ENCODE results near the gene C6. TPM values are rescaled to one million over a fixed set of nuclear protein-coding genes. Genes with fewer than 3 reads are reported as not detected.

The C6 gene
- total RNA-seq, 1 donor from 2014 or later, result 0.20 TPM

DNA sequence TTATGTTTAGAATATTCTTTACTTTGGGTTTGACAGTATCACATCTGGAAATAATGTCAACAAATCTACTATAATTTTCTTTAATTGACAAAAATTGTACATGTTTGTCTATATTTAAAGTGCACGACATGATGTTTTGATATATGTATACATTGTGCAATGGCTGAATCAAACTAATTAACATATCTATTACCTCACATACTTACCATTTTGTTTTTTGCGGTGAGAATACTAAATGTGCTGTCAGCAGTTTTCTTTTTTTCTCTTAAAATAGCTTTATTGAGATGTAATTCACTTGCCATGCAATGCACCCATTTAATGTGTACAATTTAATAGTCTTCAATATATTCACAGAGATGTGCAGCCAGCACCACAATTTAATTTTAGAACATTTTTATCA lies 10.6 kb upstream of the C6 start:
- TF ChIP-seq, protein P1, sequence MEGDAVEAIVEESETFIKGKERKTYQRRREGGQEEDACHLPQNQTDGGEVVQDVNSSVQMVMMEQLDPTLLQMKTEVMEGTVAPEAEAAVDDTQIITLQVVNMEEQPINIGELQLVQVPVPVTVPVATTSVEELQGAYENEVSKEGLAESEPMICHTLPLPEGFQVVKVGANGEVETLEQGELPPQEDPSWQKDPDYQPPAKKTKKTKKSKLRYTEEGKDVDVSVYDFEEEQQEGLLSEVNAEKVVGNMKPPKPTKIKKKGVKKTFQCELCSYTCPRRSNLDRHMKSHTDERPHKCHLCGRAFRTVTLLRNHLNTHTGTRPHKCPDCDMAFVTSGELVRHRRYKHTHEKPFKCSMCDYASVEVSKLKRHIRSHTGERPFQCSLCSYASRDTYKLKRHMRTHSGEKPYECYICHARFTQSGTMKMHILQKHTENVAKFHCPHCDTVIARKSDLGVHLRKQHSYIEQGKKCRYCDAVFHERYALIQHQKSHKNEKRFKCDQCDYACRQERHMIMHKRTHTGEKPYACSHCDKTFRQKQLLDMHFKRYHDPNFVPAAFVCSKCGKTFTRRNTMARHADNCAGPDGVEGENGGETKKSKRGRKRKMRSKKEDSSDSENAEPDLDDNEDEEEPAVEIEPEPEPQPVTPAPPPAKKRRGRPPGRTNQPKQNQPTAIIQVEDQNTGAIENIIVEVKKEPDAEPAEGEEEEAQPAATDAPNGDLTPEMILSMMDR (IDR thresholded peaks at IDR 0.05; ENCODE audit: unreplicated experiment), result no peak
- Mint-ChIP-seq H3K9me3 (peaks cover 25% of the 10 kb centered on the region), H3K27me3 (ENCODE audit: low read depth) (no peaks in the 10 kb centered on the region), H3K27ac (no peak overlapping the region), H3K4me1 (no peaks in the 10 kb centered on the region), H3K4me3 (no peak overlapping the region), H3K36me3 (no peaks in the 10 kb centered on the region)
- no peak for DNase-seq (ENCODE audit: low spot score in 2 of 2, unreplicated experiment in 2 of 2)

DNA sequence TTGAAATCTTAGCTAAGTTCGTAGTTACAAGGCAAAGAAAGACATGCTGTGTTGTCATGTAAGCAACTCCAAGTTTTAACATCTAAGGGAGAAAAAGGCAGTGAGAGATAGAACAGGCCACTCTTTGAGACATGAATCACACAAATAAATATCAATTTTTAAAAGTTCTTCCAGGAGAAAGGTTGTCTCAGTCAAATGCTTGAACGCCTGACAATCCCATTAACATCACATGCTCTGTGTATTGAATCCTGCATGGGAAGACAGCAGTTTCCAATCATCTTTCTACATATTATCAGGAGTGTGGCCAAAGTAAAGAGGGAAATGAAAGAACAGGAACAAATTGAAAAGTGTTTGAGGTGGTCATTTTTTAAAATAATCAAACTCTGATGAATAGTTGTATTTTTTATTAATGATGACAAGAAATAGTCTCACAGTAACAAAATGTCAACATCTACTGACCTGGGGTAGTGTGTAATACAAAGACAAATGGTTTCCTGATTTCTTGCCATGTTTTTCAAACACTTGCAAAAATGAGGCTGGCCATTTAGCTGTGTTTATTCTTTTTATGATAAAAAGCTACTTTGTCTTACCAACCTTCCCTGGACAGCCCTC lies 6.4 kb upstream of the C6 start:
- Mint-ChIP-seq H3K27ac (no peak overlapping the region), H3K4me1 (no peaks in the 10 kb centered on the region), H3K27me3 (ENCODE audit: low read depth) (no peaks in the 10 kb centered on the region), H3K36me3 (no peaks in the 10 kb centered on the region), H3K9me3 (no peaks in the 10 kb centered on the region), H3K4me3 (no peak overlapping the region)
- TF ChIP-seq, protein P1 (IDR thresholded peaks at IDR 0.05; ENCODE audit: unreplicated experiment), result no peak
- DNase-seq (ENCODE audit: low spot score in 2 of 2, unreplicated experiment in 2 of 2), result no peak

DNA sequence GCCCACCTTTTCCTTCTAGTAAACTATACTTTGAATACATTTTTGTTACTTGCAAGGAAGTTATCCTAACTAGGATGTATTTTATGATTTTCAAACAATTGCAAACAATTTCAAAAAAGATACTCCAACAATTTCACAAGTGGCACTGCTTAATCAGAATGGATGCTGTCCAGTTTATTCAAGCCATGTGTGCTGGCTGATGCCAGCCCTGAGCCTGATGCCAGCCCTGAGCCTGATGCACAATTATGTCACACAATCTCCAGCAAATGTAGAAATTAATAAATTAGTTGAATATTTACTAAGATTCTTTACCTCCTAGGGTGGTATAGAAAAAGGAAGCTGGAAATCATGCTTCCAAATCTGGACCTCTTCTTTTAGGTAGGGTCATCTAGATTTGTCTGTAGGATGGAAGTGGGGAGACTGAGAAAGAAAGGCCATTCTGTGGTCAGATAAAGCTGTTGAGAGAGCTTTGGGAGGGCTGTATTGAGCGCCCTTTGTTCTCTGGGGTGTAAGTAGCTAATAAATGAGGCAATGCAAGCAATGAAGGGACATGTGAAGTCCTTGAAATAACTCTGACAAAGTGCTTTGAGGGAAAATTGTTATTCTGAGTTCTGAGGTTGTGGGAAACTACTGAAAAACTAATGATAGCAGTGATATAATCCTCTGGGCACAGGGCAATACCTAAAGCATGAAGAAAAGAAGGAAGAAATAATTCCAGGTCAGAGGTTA lies 5.8 kb upstream of the C6 start:
- Mint-ChIP-seq H3K27me3 (ENCODE audit: low read depth) (no peaks in the 10 kb centered on the region), H3K4me1 (no peaks in the 10 kb centered on the region), H3K4me3 (no peak overlapping the region), H3K27ac (no peak overlapping the region), H3K36me3 (no peaks in the 10 kb centered on the region), H3K9me3 (no peaks in the 10 kb centered on the region)
- no peak for DNase-seq (ENCODE audit: low spot score in 2 of 2, unreplicated experiment in 2 of 2)
- TF ChIP-seq, protein P1 (IDR thresholded peaks at IDR 0.05; ENCODE audit: unreplicated experiment), result no peak

DNA sequence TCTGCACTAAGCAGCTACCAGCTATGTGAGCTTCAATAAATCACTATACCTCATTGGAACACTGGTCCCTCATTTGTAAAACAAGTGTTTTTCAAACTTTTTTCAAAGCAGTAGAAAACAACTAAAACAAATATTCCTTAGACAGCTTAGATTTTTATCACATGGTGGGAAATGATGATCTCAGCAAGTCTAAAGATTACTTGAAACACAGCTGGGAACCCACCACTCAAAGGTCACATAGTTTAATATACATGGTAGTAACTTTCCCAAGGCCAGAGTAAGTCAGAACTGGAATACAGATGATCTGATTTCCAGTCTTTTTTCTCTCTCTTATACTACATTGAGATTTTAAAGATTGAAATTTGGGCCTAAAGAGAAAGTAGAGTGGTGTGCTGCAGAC lies 850 bp upstream of the C6 start:
- Mint-ChIP-seq H3K9me3 (no peaks in the 10 kb centered on the region), H3K4me3 (no peak overlapping the region), H3K36me3 (no peaks in the 10 kb centered on the region), H3K27ac (no peak overlapping the region), H3K27me3 (ENCODE audit: low read depth) (no peaks in the 10 kb centered on the region), H3K4me1 (no peaks in the 10 kb centered on the region)
- TF ChIP-seq, protein P1 (IDR thresholded peaks at IDR 0.05; ENCODE audit: unreplicated experiment), result no peak
- no peak for DNase-seq (ENCODE audit: low spot score in 2 of 2, unreplicated experiment in 2 of 2)

DNA sequence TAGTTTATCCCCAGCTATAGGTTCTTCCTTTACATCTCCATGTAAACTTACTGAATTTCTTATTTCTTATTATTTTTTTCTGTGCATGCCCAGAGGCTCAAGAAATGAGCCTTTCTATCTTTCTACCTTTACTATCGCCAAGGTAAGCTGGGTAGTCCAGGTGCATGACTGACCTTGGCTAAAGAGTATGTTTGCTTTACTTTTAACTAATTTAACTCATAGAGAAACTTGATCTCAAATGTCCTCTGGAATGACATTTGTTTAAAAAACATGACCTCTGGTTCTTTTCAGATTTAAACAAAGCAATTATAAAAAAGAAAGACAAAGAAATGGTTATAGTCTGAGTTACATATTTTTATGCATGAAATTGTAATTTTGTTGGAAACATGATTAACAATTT lies 397 bp downstream of the C6 start:
- Mint-ChIP-seq H3K36me3 (no peaks in the 10 kb centered on the region), H3K27ac (no peak overlapping the region), H3K4me1 (no peaks in the 10 kb centered on the region), H3K27me3 (ENCODE audit: low read depth) (no peaks in the 10 kb centered on the region), H3K9me3 (no peaks in the 10 kb centered on the region), H3K4me3 (no peak overlapping the region)
- no peak for DNase-seq (ENCODE audit: low spot score in 2 of 2, unreplicated experiment in 2 of 2)
- TF ChIP-seq, protein P1 (IDR thresholded peaks at IDR 0.05; ENCODE audit: unreplicated experiment), result no peak

All from mesothelial cell of epicardium (in vitro differentiated cells).